Hepatocyte (in vitro differentiated cells): ENCODE data around the gene LYPD8. TPM values are rescaled to one million over a fixed set of nuclear protein-coding genes. Genes with fewer than 3 reads are reported as not detected.

Source experiments
- DNase-seq: peaks from one replicate; pipeline ENCODE4 v3.0.0-alpha.2; 2016; ENCODE audit warnings: low spot score
- H2AFZ ChIP-seq: fragments of 200-600 bp; sonication (generic); 2 replicates; pipeline ENCODE4 v1.6.0; 2016; ENCODE audit warnings: antibody characterized with exemption, mild to moderate bottlenecking
- H3K27ac ChIP-seq: fragments of 200-600 bp; sonication (generic); 2 replicates; pipeline ENCODE4 v1.5.1; 2016; ENCODE audit warnings: mild to moderate bottlenecking
- H3K27me3 ChIP-seq: fragments of 200-600 bp; sonication (generic); 2 replicates; pipeline ENCODE4 v1.6.1; 2016
- H3K36me3 ChIP-seq: fragments of 200-600 bp; sonication (generic); replicated peaks from 2 replicates; pipeline ENCODE4 v1.5.1; 2016; ENCODE audit warnings: low read depth; ENCODE audit not compliant: insufficient read depth
- H3K4me1 ChIP-seq: fragments of 200-600 bp; sonication (generic); 2 replicates; pipeline ENCODE4 v1.5.1; 2016; ENCODE audit warnings: mild to moderate bottlenecking, moderate library complexity; ENCODE audit not compliant: insufficient read depth
- H3K4me2 ChIP-seq: fragments of 200-600 bp; sonication (generic); 2 replicates; pipeline ENCODE4 v1.6.0; 2016
- H3K4me3 ChIP-seq: fragments of 200-600 bp; sonication (generic); 2 replicates; pipeline ENCODE4 v1.5.1; 2016; ENCODE audit warnings: mild to moderate bottlenecking
- H3K79me2 ChIP-seq: fragments of 200-600 bp; sonication (generic); 2 replicates; pipeline ENCODE4 v1.6.0; 2017; ENCODE audit warnings: mild to moderate bottlenecking
- H3K9me2 ChIP-seq: fragments of 200-600 bp; sonication (generic); replicated peaks from 2 replicates; pipeline ENCODE4 v1.6.0; 2017; ENCODE audit warnings: mild to moderate bottlenecking; ENCODE audit not compliant: insufficient read depth
- H3K9me3 ChIP-seq: fragments of 200-600 bp; sonication (generic); 2 replicates; pipeline ENCODE4 v1.5.1; 2016; ENCODE audit warnings: low read depth, mild to moderate bottlenecking
- H4K20me1 ChIP-seq: fragments of 200-600 bp; sonication (generic); 2 replicates; pipeline ENCODE4 v1.6.0; 2016; ENCODE audit warnings: mild to moderate bottlenecking; ENCODE audit not compliant: insufficient read depth, poor library complexity, severe bottlenecking
- EZH2 ChIP-seq: fragments of 200-600 bp; sonication (generic); IDR thresholded peaks from 2 replicates; pipeline ENCODE4 v1.6.1; 2016; ENCODE audit warnings: antibody characterized with exemption, mild to moderate bottlenecking, borderline replicate concordance
- EZH2phosphoT487 ChIP-seq: fragments of 200-600 bp; sonication (generic); IDR thresholded peaks from one replicate; pipeline ENCODE4 v1.6.1; 2018; ENCODE audit warnings: antibody characterized with exemption, mild to moderate bottlenecking, low read depth, moderate library complexity; ENCODE audit not compliant: unreplicated experiment, severe bottlenecking
- WGBS: methylation state at CpG from one replicate; pipeline ENCODE4 v1.1.6; 2016; ENCODE audit warnings: low lambda C conversion rate; ENCODE audit errors: missing lambda C conversion rate; 5-methylcytosine and 5-hydroxymethylcytosine counted together
- polyA plus RNA-seq: library from polyadenylated mRNA; unstranded; fragments of >200 nt; fragmentation: Nextera tagmentation; extraction: Ambion mirVana; gene quantifications from 2 replicates; pipeline ENCODE4 v1.2.1, GENCODE V29; 2016
- total RNA-seq: library from RNA; depleted of rRNA; stranded (reverse); fragments of >200 nt; gene quantifications from 2 replicates; pipeline ENCODE4 v1.2.3, GENCODE V29; 2014
- TF ChIP-seq, protein P1 (sequence below): fragments of 200-600 bp; sonication (generic); IDR thresholded peaks from 2 replicates; pipeline ENCODE4 v1.5.1; 2016; ENCODE audit warnings: antibody characterized with exemption, mild to moderate bottlenecking; ENCODE audit not compliant: poor library complexity

LYPD8 gene
- total and polyA plus RNA-seq, 2 experiments from 2014 or later: not detected

DNA sequence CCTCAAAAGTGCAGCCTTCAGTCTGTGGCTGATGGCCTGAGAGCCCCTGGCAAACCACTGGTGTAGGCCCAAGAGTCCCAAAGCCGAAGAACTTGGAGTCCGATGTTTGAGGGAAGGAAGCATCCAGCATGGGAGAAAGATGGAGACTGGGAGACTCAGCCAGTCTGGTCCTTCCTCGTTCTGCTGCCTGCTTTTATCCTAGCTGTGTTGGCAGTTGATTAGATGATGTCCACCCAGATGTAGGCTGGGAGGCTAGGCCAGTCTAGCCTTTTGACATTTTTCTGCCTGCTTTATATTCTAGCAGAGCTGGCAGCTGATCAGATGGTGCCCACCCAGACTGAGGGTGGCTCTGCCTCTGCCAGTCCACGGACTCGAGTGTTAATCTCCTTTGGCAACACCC is 1.1 kb upstream of the LYPD8 start:
- TF ChIP-seq EZH2phosphoT487 (no peak), EZH2 (no peak)
- TF ChIP-seq, protein P1, sequence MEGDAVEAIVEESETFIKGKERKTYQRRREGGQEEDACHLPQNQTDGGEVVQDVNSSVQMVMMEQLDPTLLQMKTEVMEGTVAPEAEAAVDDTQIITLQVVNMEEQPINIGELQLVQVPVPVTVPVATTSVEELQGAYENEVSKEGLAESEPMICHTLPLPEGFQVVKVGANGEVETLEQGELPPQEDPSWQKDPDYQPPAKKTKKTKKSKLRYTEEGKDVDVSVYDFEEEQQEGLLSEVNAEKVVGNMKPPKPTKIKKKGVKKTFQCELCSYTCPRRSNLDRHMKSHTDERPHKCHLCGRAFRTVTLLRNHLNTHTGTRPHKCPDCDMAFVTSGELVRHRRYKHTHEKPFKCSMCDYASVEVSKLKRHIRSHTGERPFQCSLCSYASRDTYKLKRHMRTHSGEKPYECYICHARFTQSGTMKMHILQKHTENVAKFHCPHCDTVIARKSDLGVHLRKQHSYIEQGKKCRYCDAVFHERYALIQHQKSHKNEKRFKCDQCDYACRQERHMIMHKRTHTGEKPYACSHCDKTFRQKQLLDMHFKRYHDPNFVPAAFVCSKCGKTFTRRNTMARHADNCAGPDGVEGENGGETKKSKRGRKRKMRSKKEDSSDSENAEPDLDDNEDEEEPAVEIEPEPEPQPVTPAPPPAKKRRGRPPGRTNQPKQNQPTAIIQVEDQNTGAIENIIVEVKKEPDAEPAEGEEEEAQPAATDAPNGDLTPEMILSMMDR: no peak
- no peaks in the 10 kb centered on the region for H4K20me1 ChIP-seq
- 74% methylated on average over 5 of the region's 5 CpGs for WGBS
- H3K9me2 ChIP-seq: no peaks in the 10 kb centered on the region
- no peak overlapping the region for H2AFZ ChIP-seq
- no peaks in the 10 kb centered on the region for H3K79me2 ChIP-seq
- no peak overlapping the region for H3K4me2 ChIP-seq
- H3K27ac ChIP-seq: no peak overlapping the region
- H3K27me3 ChIP-seq: no peaks in the 10 kb centered on the region
- no peaks in the 10 kb centered on the region for H3K36me3 ChIP-seq
- no peaks in the 10 kb centered on the region for H3K4me1 ChIP-seq
- no peak overlapping the region for H3K4me3 ChIP-seq
- no peak for DNase-seq
- peaks cover 3% of the 10 kb centered on the region for H3K9me3 ChIP-seq

DNA sequence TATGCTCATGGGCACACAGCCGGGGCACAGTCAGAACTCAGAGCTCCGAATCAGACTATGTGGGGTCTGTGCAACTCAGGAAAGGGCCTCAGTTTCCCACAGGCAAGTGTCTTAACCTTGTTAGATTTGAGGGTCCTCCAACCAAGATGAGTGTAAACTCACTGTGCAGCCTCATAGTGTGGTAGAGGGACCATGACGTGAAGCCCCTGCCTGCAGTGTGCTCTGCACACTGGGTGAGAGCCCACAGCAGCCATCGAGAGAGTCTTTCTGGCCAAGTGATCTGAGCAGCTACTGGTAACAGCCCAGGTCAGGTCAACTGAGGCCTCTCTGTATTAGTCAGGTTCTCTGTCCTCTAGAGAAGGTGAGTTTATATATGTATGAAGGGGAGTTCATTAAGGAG is 592 bp upstream of the LYPD8 start:
- Histone ChIP-seq H3K27ac (no peak overlapping the region), H3K9me2 (no peaks in the 10 kb centered on the region), H2AFZ (no peak overlapping the region), H3K79me2 (no peaks in the 10 kb centered on the region), H3K4me1 (no peaks in the 10 kb centered on the region), H3K9me3 (peaks cover 3% of the 10 kb centered on the region), H3K36me3 (no peaks in the 10 kb centered on the region), H3K4me3 (no peak overlapping the region), H3K27me3 (no peaks in the 10 kb centered on the region), H4K20me1 (no peaks in the 10 kb centered on the region), H3K4me2 (no peak overlapping the region)
- WGBS: 70% methylated on average over 4 of the region's 4 CpGs
- TF ChIP-seq EZH2phosphoT487: no peak
- TF ChIP-seq EZH2: no peak
- TF ChIP-seq, protein P1: no peak
- DNase-seq: no peak

DNA sequence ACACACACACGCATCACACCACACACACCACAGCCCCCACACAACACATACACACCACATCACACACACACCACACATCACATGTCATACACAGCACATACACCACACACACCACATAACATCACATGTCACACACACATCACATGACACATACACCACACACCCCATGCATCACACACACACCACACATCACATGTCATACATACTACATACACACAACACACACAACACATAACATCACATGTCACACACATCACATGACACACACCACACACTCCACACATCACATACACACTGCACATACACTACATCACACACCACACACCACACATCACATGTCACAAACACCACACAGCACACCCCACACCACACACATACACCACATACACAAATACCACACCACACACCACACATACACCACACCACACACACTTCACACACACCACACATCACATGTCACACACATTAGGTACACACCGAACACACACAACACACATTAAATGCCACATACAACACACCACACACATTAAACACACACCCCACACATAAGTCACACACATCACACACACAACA is 1.8 kb downstream of the LYPD8 start:
- Histone ChIP-seq H3K36me3 (no peaks in the 10 kb centered on the region), H3K4me3 (no peak overlapping the region), H3K4me1 (no peaks in the 10 kb centered on the region), H3K27ac (no peak overlapping the region), H3K4me2 (no peak overlapping the region), H2AFZ (no peak overlapping the region), H4K20me1 (no peaks in the 10 kb centered on the region), H3K9me3 (no peaks in the 10 kb centered on the region), H3K9me2 (no peaks in the 10 kb centered on the region), H3K79me2 (no peaks in the 10 kb centered on the region), H3K27me3 (no peaks in the 10 kb centered on the region)
- WGBS: 97% methylated on average over 2 of the region's 2 CpGs
- TF ChIP-seq EZH2phosphoT487 (no peak), EZH2 (no peak)
- TF ChIP-seq, protein P1: no peak
- DNase-seq: no peak
